ENCODE data around the gene TMEM269.

DNA sequence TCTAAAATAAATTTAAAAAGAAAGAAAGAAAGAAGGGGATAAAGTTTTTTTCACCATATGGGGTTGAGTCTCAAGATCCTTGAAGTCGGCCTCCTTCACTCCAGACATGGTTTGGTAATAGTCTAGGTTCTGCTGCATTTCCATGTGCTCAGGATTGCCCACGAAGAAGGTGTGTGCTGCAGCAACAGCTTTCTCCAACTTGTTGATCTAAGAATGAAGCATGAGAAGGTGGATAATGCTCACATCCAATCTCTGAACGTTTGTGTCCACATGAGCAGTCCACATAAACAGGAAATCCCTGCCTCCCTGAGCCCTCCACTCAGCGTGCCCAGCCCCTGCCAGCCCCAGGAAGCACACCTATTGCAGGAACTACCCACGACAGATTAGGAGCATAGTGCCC is 22.5 kb upstream of the TMEM269 start:
- TF ChIP-seq, protein P1, sequence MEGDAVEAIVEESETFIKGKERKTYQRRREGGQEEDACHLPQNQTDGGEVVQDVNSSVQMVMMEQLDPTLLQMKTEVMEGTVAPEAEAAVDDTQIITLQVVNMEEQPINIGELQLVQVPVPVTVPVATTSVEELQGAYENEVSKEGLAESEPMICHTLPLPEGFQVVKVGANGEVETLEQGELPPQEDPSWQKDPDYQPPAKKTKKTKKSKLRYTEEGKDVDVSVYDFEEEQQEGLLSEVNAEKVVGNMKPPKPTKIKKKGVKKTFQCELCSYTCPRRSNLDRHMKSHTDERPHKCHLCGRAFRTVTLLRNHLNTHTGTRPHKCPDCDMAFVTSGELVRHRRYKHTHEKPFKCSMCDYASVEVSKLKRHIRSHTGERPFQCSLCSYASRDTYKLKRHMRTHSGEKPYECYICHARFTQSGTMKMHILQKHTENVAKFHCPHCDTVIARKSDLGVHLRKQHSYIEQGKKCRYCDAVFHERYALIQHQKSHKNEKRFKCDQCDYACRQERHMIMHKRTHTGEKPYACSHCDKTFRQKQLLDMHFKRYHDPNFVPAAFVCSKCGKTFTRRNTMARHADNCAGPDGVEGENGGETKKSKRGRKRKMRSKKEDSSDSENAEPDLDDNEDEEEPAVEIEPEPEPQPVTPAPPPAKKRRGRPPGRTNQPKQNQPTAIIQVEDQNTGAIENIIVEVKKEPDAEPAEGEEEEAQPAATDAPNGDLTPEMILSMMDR (IDR thresholded peaks at IDR 0.05; ENCODE audit: insufficient read depth, low read length): no peak
- no peak for TF ChIP-seq POLR2AphosphoS5 (IDR thresholded peaks at IDR 0.05; ENCODE audit: low read depth)
- TF ChIP-seq GABPA (IDR thresholded peaks at IDR 0.05; ENCODE audit: low read depth): no peak
- TF ChIP-seq SPI1 (IDR thresholded peaks at IDR 0.05; ENCODE audit: borderline replicate concordance, low read depth): no peak
